CD4-positive, alpha-beta T cell treated with Interleukin-1 beta for 1 hour (primary cell): ENCODE measurements around the gene ABCC11.
"Not testable (repeated sequence)": the region's sequence is repeated elsewhere in the genome, so short reads cannot be mapped to it uniquely, and the experiment has no call there.

Experiments
- DNase-seq, 2 donors: peaks; one replicate each; pipeline ENCODE4 v3.0.0-alpha.2; 2020 to 2022

The ABCC11 gene

GRCh38 chr16:48197294-48197693 is 50.0 kb downstream of the ABCC11 start:
- no peak for DNase-seq

- no peak for DNase-seq
Measured at GRCh38 chr16:48194828-48195556, 52.3 kb downstream of the ABCC11 start.

GRCh38 chr16:48193846-48194245 is 53.5 kb downstream of the ABCC11 start:
- no peak for DNase-seq

- peak in 1 of 2 donors; percentile 13 for DNase-seq
Measured at GRCh38 chr16:48188449-48189102, 58.8 kb downstream of the ABCC11 start.

- no peak for DNase-seq
Measured at GRCh38 chr16:48187779-48188178, 59.6 kb downstream of the ABCC11 start.

- no peak for DNase-seq
Measured at GRCh38 chr16:48184681-48185080, 62.7 kb downstream of the ABCC11 start.

- no peak for DNase-seq
Measured at GRCh38 chr16:48182979-48183537, 64.3 kb downstream of the ABCC11 start.

- not testable (repeated sequence) for DNase-seq
Measured at GRCh38 chr16:48181746-48182520, 65.4 kb downstream of the ABCC11 start.

GRCh38 chr16:48180868-48181480 is 66.4 kb downstream of the ABCC11 start:
- DNase-seq, result no peak

GRCh38 chr16:48176635-48177408 is 70.5 kb downstream of the ABCC11 start:
- no peak for DNase-seq

GRCh38 chr16:48173889-48174288 is 73.5 kb downstream of the ABCC11 start:
- DNase-seq, result no peak

GRCh38 chr16:48172682-48173081 is 74.7 kb downstream of the ABCC11 start:
- no peak for DNase-seq

GRCh38 chr16:48169896-48170295 is 77.4 kb downstream of the ABCC11 start:
- no peak for DNase-seq

- no peak for DNase-seq
Measured at GRCh38 chr16:48168075-48168474, 79.3 kb downstream of the ABCC11 start.

GRCh38 chr16:48166617-48167016 is 80.7 kb downstream of the ABCC11 start:
- DNase-seq, result not testable (repeated sequence)

GRCh38 chr16:48165961-48166578 is 81.3 kb downstream of the ABCC11 start:
- no peak for DNase-seq

GRCh38 chr16:48164907-48165715 is 82.2 kb downstream of the ABCC11 start:
- DNase-seq, result peak; percentile 64 to 67

GRCh38 chr16:48162839-48163410 is 84.4 kb downstream of the ABCC11 start:
- DNase-seq, result no peak

GRCh38 chr16:48161906-48162305 is 85.4 kb downstream of the ABCC11 start:
- no peak for DNase-seq

- no peak for DNase-seq
Measured at GRCh38 chr16:48160575-48160974, 86.8 kb downstream of the ABCC11 start.
